Activated naive CD4-positive, alpha-beta T cell treated with anti-CD3 and anti-CD28 coated beads, Interleukin-2, amount 50 U/mL, for 16 hours (primary cell): ENCODE data around the gene PABPC5.

ENCODE experiments used
- DNase-seq: peaks from one replicate; pipeline ENCODE4 v3.0.0-alpha.2; 2020

PABPC5 gene

GRCh38 chrX:91434351-91435168 is at the start of gene PABPC5:
Gene PABPC5 (plus strand): TSS chrX:91434839. CDS start chrX:91435578, 739 bp downstream.
- DNase-seq = no peak

DNA sequence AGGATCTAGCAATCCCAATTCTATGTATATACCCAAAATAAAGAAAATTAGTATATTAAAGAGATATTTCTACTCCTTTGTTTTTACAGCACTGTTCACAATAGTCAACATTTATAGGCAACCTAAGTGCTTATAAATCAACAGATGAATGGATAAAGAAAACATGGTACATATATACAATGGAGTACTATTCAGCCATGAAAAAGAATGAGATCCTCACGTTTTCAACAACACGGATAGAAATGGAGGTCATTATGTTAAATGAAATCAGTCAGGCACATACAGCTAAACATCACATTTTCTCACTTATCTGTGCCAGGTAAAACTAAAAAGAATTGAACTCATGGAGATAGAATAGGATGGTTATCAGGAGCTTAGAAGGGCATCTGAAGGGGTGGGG is 45.6 kb upstream of the PABPC5 start:
- DNase-seq = no peak

- no peak for DNase-seq
Measured at GRCh38 chrX:91414713-91415112, 19.9 kb upstream of the PABPC5 start.

- DNase-seq = no peak
Measured at GRCh38 chrX:91435395-91435794, 756 bp downstream of the PABPC5 start.
